ENCODE measurements around the gene AP2B1.
"Not testable (repeated sequence)": the region's sequence is repeated elsewhere in the genome, so short reads cannot be mapped to it uniquely, and the experiment has no call there.

The AP2B1 gene

GRCh38 chr17:35744830-35745229 lies 157.7 kb downstream of the AP2B1 start:
- in situ Hi-C loops (cut with MboI; ENCODE audit: low sequenced_read_pairs): no loop called here

- in situ Hi-C loops (cut with MboI; ENCODE audit: low sequenced_read_pairs): no loop called here
Observed at GRCh38 chr17:35745246-35745645, 158.1 kb downstream of the AP2B1 start.

GRCh38 chr17:35745749-35746320 lies 158.7 kb downstream of the AP2B1 start:
- in situ Hi-C loops (cut with MboI; ENCODE audit: low sequenced_read_pairs): no loop called here

GRCh38 chr17:35747540-35748017 lies 160.5 kb downstream of the AP2B1 start:
- in situ Hi-C loops (cut with MboI; ENCODE audit: low sequenced_read_pairs): no loop called here

GRCh38 chr17:35748341-35748841 lies 161.3 kb downstream of the AP2B1 start:
- in situ Hi-C loops (cut with MboI; ENCODE audit: low sequenced_read_pairs): no loop called here

GRCh38 chr17:35748979-35749378 lies 161.9 kb downstream of the AP2B1 start:
- in situ Hi-C loops (cut with MboI; ENCODE audit: low sequenced_read_pairs): no loop called here

GRCh38 chr17:35749560-35750412 lies 162.7 kb downstream of the AP2B1 start:
- in situ Hi-C loops (cut with MboI; ENCODE audit: low sequenced_read_pairs): no loop called here

- in situ Hi-C loops (cut with MboI; ENCODE audit: low sequenced_read_pairs): no loop called here
Observed at GRCh38 chr17:35750526-35751395, 163.6 kb downstream of the AP2B1 start.

GRCh38 chr17:35751541-35751940 lies 164.4 kb downstream of the AP2B1 start:
- in situ Hi-C loops (cut with MboI; ENCODE audit: low sequenced_read_pairs): not testable (repeated sequence)

- in situ Hi-C loops (cut with MboI; ENCODE audit: low sequenced_read_pairs): no loop called here
Observed at GRCh38 chr17:35752471-35752870, 165.3 kb downstream of the AP2B1 start.

- in situ Hi-C loops (cut with MboI; ENCODE audit: low sequenced_read_pairs): no loop called here
Observed at GRCh38 chr17:35752945-35753764, 166.0 kb downstream of the AP2B1 start, which contains the start of gene GAS2L2. GAS2L2 (minus strand) TSS chr17:35753239; CDS start chr17:35752850, 389 bp downstream.

GRCh38 chr17:35757243-35757642 lies 170.1 kb downstream of the AP2B1 start:
- in situ Hi-C loops (cut with MboI; ENCODE audit: low sequenced_read_pairs): no loop called here

- in situ Hi-C loops (cut with MboI; ENCODE audit: low sequenced_read_pairs): no loop called here
Observed at GRCh38 chr17:35760587-35760986, 173.5 kb downstream of the AP2B1 start, which contains the start of gene C17orf50. C17orf50 (plus strand) TSS chr17:35760887; CDS start chr17:35760942, 55 bp downstream.

- in situ Hi-C loops (cut with MboI; ENCODE audit: low sequenced_read_pairs): no loop called here
Observed at GRCh38 chr17:35761601-35762000, 174.5 kb downstream of the AP2B1 start.

- in situ Hi-C loops (cut with MboI; ENCODE audit: low sequenced_read_pairs): no loop called here
Observed at GRCh38 chr17:35763767-35764122, 176.6 kb downstream of the AP2B1 start.

- in situ Hi-C loops (cut with MboI; ENCODE audit: low sequenced_read_pairs): no loop called here
Observed at GRCh38 chr17:35764123-35764991, 177.2 kb downstream of the AP2B1 start.

GRCh38 chr17:35765086-35765710 lies 178.1 kb downstream of the AP2B1 start:
- in situ Hi-C loops (cut with MboI; ENCODE audit: low sequenced_read_pairs): no loop called here

- in situ Hi-C loops (cut with MboI; ENCODE audit: low sequenced_read_pairs): no loop called here
Observed at GRCh38 chr17:35765756-35766488, 178.8 kb downstream of the AP2B1 start.

All from hTERT RPE-1 (cell line).